Right lobe of liver (tissue), 6 donors: ENCODE measurements around the gene RNF186. TPM values are rescaled to one million over a fixed set of nuclear protein-coding genes. Genes with fewer than 3 reads are reported as not detected.

Experiments
- ATAC-seq, 4 donors: fragments of 200-7000 bp; cut with Tn5 transposase; one replicate each; pipeline ENCODE4 v1.9.1; 2020; ENCODE audit warnings: mild to moderate bottlenecking in 4 of 4, moderate library complexity in 4 of 4
- DNase-seq, 3 donors: peaks; one replicate each; pipeline ENCODE4 v3.0.0-alpha.2; 2020
- H3K27ac ChIP-seq, 3 donors: fragments of 200-600 bp; one replicate each; pipeline ENCODE4 v1.8.0; 2022
- H3K27me3 ChIP-seq, 2 donors: fragments of 200-600 bp; one replicate each; pipeline ENCODE4 v1.8.0; 2022
- H3K36me3 ChIP-seq, 4 donors: fragments of 200-600 bp; sonication (generic) in 1 of 4; one replicate each; pipeline versions ENCODE4 v1.5.1 to v1.8.0; 2017 to 2022; ENCODE audit warnings: control low read depth in 1 of 4
- H3K4me1 ChIP-seq, 4 donors: fragments of 200-600 bp; sonication (generic) in 1 of 4; one replicate each; pipeline versions ENCODE4 v1.5.1 to v1.8.0; 2017 to 2022; ENCODE audit warnings: control low read depth in 1 of 4
- H3K4me3 ChIP-seq, 3 donors: fragments of 200-600 bp; one replicate each; pipeline ENCODE4 v1.8.0; 2022
- H3K9me3 ChIP-seq, 4 donors: fragments of 200-600 bp; sonication (generic) in 1 of 4; one replicate each; pipeline versions ENCODE4 v1.5.1 to v1.8.0; 2017 to 2022; ENCODE audit warnings: control low read depth in 1 of 4
- POLR2A ChIP-seq: fragments of 450-650 bp; IDR thresholded peaks from one replicate; pipeline ENCODE4 v1.6.1; 2017; ENCODE audit warnings: antibody characterized with exemption, mild to moderate bottlenecking
- WGBS: methylation state at CpG from one replicate; pipeline ENCODE4 v1.1.6; 2018; ENCODE audit warnings: low coverage, low lambda C conversion rate; ENCODE audit not compliant: insufficient coverage; ENCODE audit errors: missing lambda C conversion rate; 5-methylcytosine and 5-hydroxymethylcytosine counted together
- intact Hi-C, 2 donors: fragments of 100-400 bp; cut with DNase I; formaldehyde crosslinking; loops; one replicate each; pipeline versions ENCODE4 v1.11.2 to v1.14.1; 2022
- total RNA-seq, 6 experiments: library from RNA; depleted of rRNA in 2 of 6; stranded (reverse); fragments of >200 nt in 2 of 6; fragmentation: NEBNext Ultra II Directional in 3 of 6; extraction: Animal tissue kit (Norgen Biotek cat#: 25700) in 3 of 6; gene quantifications; one replicate each; pipeline versions ENCODE4 v1.1.0 to v1.2.4, GENCODE V29; 2016 to 2023
- TF ChIP-seq, protein P1 (sequence below), 4 donors: fragments of 200-600 bp in 3 of 4; fragments of 450-650 bp in 1 of 4; IDR thresholded peaks; one replicate each; pipeline versions ENCODE4 v1.5.1 to v1.8.0; 2016 to 2022; ENCODE audit warnings: antibody characterized with exemption in 4 of 4, mild to moderate bottlenecking in 2 of 4
- donor health status: DM: no; HTN: yes; CAD: no.
- donor health status: DM: no; HTN: no; CAD: no.
- donor health status: DM: no; HTN: no; CAD: no.
- donor health status: DM: no; HTN: yes; CAD: no.
- donor health status: DM: no; HTN: yes; CAD: no.

The RNF186 gene
- total RNA-seq, 6 experiments from 2014 or later: 0.30 to 2.9 (median 0.53) TPM; not detected in 2

DNA sequence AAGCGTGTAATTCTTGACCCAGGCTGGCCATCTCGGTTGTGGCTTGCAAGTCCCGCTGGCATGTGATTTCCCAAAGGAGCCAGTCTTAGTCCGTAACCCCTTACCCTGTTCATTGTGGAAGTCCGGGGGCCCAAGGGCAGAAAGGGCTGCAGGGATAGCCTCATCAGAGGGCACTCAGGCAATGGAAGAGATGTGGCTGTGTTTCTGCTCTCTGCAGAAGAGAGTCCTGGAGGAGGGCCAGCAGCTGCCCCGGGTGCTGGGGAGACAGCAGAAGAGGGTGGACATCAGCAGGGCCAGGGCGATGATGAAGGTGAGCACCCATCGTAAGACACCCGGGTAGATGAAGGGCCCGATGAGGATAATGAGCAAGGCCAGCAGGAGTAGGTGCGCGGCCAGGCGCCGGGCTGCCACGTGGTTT lies 830 bp downstream of the RNF186 start:
- no peak for DNase-seq
- Histone ChIP-seq H3K4me1 (peaks cover 0 to 44% (median 19%) of the 10 kb centered on the region in 4 donors), H3K27ac (peak overlapping the region in 2 of 3 donors; percentile 83 to 94), H3K36me3 (no peaks in the 10 kb centered on the region), H3K27me3 (no peaks in the 10 kb centered on the region), H3K4me3 (peak overlapping the region in 1 of 3 donors; percentile 22), H3K9me3 (no peaks in the 10 kb centered on the region)
- TF ChIP-seq, protein P1, sequence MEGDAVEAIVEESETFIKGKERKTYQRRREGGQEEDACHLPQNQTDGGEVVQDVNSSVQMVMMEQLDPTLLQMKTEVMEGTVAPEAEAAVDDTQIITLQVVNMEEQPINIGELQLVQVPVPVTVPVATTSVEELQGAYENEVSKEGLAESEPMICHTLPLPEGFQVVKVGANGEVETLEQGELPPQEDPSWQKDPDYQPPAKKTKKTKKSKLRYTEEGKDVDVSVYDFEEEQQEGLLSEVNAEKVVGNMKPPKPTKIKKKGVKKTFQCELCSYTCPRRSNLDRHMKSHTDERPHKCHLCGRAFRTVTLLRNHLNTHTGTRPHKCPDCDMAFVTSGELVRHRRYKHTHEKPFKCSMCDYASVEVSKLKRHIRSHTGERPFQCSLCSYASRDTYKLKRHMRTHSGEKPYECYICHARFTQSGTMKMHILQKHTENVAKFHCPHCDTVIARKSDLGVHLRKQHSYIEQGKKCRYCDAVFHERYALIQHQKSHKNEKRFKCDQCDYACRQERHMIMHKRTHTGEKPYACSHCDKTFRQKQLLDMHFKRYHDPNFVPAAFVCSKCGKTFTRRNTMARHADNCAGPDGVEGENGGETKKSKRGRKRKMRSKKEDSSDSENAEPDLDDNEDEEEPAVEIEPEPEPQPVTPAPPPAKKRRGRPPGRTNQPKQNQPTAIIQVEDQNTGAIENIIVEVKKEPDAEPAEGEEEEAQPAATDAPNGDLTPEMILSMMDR (IDR thresholded peaks at IDR 0.05): no peak
- TF ChIP-seq POLR2A: no peak
- ATAC-seq: no peak
- WGBS: 60% methylated on average over 6 of the region's 15 CpGs
- intact Hi-C loops: no loop called here

DNA sequence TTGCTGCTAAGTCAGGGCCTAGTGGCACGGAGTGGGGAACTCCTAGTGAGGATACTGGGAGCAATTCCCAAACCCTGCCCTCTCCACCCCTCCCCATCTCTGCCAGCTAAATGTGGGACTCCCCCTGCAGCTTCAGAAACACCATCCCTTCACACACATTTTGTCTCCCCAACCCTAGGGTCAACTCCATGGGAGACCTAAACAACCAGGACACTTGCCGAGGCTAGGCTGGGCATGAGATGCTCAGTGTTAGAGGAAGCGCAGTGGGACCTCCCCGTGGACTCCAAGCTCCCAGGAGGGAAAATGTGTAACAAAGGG lies 1.5 kb downstream of the RNF186 start:
- peak in 1 of 3 donors; percentile 9 for DNase-seq
- H3K9me3 ChIP-seq: no peaks in the 10 kb centered on the region
- TF ChIP-seq, protein P1 (IDR thresholded peaks at IDR 0.05): no peak
- TF ChIP-seq POLR2A: no peak
- H3K4me3 ChIP-seq: no peak overlapping the region
- no peaks in the 10 kb centered on the region for H3K36me3 ChIP-seq
- H3K27me3 ChIP-seq: no peaks in the 10 kb centered on the region
- H3K27ac ChIP-seq: no peak overlapping the region
- 91% methylated on average over 3 of the region's 4 CpGs for whole genome bisulfite sequencing
- H3K4me1 ChIP-seq: peaks cover 0 to 39% (median 16%) of the 10 kb centered on the region in 4 donors
- intact Hi-C loops: no loop called here
- no peak for ATAC-seq

DNA sequence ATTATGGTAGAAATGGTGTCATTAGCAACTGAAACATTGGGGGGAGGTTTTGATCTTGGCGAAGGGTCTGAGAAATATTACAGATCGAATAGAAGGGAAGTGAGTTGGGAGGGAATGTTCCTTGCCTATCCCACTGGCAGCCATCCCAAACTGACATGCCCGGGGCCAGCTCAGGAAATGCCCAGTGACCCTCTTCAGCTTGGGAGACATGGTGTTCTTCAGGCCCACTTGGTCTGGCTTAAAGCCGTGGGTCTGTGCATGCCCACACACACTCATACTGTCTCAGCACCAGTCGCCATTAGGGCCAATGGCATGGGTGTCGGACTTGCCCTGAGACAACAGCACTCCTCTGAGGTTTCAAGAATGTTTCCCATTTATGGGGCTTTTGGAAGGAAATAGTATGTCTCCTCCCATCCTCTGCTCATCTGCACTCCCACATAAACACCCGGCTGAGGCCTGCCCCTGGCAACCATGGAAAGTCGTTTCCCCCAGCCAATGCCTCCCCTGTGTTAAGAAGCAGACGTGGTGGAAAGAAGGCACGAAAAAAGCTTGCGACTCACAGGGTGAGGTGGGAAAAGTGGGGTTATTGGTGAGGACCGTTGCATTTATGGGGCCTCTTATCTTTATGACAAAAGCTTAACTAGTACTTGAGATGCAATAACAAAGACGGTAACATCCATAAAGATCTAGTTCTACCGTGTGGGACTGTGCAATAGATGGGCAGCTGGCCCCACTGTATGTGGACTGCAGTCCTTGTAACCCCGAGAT lies 2.0 kb downstream of the RNF186 start:
- no peak overlapping the region for H3K27ac ChIP-seq

DNA sequence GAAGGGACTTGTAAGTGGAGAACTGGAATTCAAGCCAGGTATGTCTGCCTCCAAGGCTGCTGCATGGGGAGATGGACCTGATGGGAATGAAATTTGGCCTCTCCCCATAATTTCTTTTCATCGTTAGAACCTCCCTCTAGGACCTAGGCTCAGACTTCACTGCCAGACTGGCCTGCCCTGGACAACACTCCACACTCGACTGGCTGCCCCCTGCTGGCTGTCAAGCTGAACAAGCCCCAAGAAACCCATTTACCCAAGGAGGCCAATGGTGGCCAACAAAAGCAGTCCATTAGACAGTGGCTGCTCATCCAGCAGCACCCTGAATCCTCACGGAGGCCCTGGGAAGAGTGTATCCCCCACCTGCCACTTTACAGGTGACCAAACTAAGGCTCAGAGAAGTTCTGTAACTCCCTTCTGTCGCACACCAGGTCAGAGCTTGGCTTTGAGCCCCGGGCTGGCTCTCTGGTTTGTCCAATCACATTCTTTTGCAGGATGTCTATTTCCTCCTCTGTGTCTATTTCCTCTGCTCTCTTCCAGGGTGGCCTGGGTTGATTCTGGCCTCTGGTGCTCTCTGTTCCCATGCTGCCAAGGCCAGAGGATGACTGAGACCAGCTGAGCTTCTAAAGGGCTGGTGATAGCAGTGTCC lies 3.8 kb downstream of the RNF186 start:
- no peaks in the 10 kb centered on the region for H3K36me3 ChIP-seq
- intact Hi-C loops: no loop called here
- no peak overlapping the region for H3K27ac ChIP-seq
- DNase-seq (peak; percentile 47 to 74 (median 73)), ATAC-seq (peak in 1 of 4 donors; percentile 25)
- TF ChIP-seq, protein P1 (IDR thresholded peaks at IDR 0.05): peak; percentile 40 to 64 (median 51)
- no peak for TF ChIP-seq POLR2A
- no peaks in the 10 kb centered on the region for H3K27me3 ChIP-seq
- WGBS: 75% methylated on average over 2 of the region's 5 CpGs
- no peak overlapping the region for H3K4me3 ChIP-seq
- no peaks in the 10 kb centered on the region for H3K9me3 ChIP-seq
- peaks cover 0 to 19% (median 7%) of the 10 kb centered on the region in 4 donors for H3K4me1 ChIP-seq

More for the DNA sequence above, 2.0 kb downstream of the RNF186 start:
- WGBS: 74% methylated on average over 8 of the region's 15 CpGs
- Histone ChIP-seq H3K36me3 (no peaks in the 10 kb centered on the region), H3K4me3 (no peak overlapping the region), H3K9me3 (no peaks in the 10 kb centered on the region), H3K27me3 (no peaks in the 10 kb centered on the region), H3K4me1 (peaks cover 0 to 36% (median 14%) of the 10 kb centered on the region in 4 donors)
- DNase-seq: no peak
- intact Hi-C loops: no loop called here
- TF ChIP-seq, protein P1 (IDR thresholded peaks at IDR 0.05): no peak
- no peak for TF ChIP-seq POLR2A
- ATAC-seq: no peak
